ENCODE data around the gene GLIS1.

- TF ChIP-seq CTCF (IDR thresholded peaks at IDR 0.05; ENCODE audit: poor library complexity, severe bottlenecking) (no peak), POLR2AphosphoS5 (IDR thresholded peaks at IDR 0.05) (no peak), EP300 (conservative IDR thresholded peaks at IDR 0.05; ENCODE audit: poor library complexity, severe bottlenecking) (no peak), EZH2 (IDR thresholded peaks at IDR 0.05; ENCODE audit: borderline replicate concordance, insufficient read depth, low read length, poor library complexity, severe bottlenecking) (no peak), REST (IDR thresholded peaks at IDR 0.05; ENCODE audit: borderline replicate concordance) (no peak), MXI1 (conservative IDR thresholded peaks at IDR 0.05; ENCODE audit: poor library complexity, severe bottlenecking) (no peak), TAF1 (IDR thresholded peaks at IDR 0.05; ENCODE audit: low read depth) (no peak)
Observed at GRCh38 chr1:53678938-53679825, 59.8 kb downstream of the GLIS1 start.

Data from neural cell (in vitro differentiated cells).